AG04449 (cell line): ENCODE data around the gene GMDS.

Experiments
- CTCF ChIA-PET: fragments of 350-600 bp; formaldehyde crosslinking; extraction: SDS; loops from one replicate; lab custom pipeline; 2021; ENCODE audit warnings: antibody characterized with exemption; lab: Yijun Ruan, JAX
- POLR2A ChIA-PET: fragments of 400-600, 350-600 bp; formaldehyde crosslinking; extraction: SDS; loops from one replicate; lab custom pipeline; 2020; ENCODE audit warnings: antibody characterized with exemption, inconsistent platforms; lab: Yijun Ruan, JAX
- DNase-seq: peaks from one replicate; pipeline ENCODE4 v3.0.0-alpha.2; 2010; ENCODE audit warnings: low read depth, low spot score
- H3K4me3 ChIP-seq: 2 replicates; pipeline ENCODE4 v1.5.1; 2011; ENCODE audit warnings: low read depth, mild to moderate bottlenecking, control low read depth, low read length
- TF ChIP-seq, protein P1 (sequence below): IDR thresholded peaks from one replicate; pipeline ENCODE4 v1.5.1; 2011; ENCODE audit warnings: mild to moderate bottlenecking, moderate library complexity, low read length, control low read depth, inconsistent platforms; ENCODE audit not compliant: insufficient read depth; ENCODE audit errors: missing control alignments

The GMDS gene

DNA sequence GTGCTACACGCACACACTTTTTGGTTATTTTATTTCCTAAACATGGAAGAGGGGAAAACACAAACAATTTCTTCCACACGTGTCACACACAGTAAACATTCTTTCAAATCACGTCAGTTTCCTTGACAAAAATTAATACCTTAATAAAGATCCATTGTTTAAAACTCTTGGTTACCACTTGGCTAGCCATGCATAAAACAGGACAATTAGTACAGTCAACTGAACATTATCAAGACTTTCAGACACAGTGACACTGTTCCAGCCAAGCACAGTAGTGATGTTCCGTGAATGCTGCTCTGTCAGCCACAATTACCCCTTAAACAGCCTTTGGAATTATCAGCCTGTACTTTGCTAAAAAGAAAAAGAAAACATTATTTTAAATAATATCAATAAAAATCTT is 50.8 kb downstream of the GMDS start:
- CTCF ChIA-PET = interaction anchor here (0.7 to 1.6 kb wide), 6 partner anchors 9 to 598 kb away, joined by 3 to 6 read pairs (median 4); no protein-coding TSS in a partner anchor
- DNase-seq = no peak
- TF ChIP-seq, protein P1, sequence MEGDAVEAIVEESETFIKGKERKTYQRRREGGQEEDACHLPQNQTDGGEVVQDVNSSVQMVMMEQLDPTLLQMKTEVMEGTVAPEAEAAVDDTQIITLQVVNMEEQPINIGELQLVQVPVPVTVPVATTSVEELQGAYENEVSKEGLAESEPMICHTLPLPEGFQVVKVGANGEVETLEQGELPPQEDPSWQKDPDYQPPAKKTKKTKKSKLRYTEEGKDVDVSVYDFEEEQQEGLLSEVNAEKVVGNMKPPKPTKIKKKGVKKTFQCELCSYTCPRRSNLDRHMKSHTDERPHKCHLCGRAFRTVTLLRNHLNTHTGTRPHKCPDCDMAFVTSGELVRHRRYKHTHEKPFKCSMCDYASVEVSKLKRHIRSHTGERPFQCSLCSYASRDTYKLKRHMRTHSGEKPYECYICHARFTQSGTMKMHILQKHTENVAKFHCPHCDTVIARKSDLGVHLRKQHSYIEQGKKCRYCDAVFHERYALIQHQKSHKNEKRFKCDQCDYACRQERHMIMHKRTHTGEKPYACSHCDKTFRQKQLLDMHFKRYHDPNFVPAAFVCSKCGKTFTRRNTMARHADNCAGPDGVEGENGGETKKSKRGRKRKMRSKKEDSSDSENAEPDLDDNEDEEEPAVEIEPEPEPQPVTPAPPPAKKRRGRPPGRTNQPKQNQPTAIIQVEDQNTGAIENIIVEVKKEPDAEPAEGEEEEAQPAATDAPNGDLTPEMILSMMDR = no peak
- H3K4me3 ChIP-seq = no peak overlapping the region
- POLR2A ChIA-PET = no interaction called here

DNA sequence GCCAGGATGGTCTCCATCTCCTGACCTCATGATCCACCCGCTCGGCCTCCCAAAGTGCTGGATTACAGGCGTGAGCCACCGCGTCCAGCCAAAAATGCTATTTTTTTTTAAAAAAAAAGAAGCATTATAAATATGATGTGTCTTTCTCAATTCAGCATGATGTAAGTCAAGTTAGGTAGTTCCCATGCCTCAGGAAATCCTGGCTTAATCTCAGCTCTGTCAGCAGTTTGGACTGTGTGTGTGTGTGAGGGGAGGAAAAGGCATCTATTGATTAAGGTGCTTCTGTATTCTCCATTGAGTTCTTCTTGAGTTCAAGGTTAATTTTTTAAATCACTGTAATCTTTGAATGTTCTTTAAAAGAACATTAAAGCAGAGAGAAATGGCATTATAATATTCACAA is 51.5 kb downstream of the GMDS start:
- TF ChIP-seq, protein P1 = no peak
- POLR2A ChIA-PET = no interaction called here
- DNase-seq = no peak
- H3K4me3 ChIP-seq = no peak overlapping the region
- CTCF ChIA-PET = interaction anchor here (0.7 to 1.6 kb wide), 3 partner anchors 9 to 87 kb away, joined by 3 to 6 read pairs (median 3); no protein-coding TSS in a partner anchor

DNA sequence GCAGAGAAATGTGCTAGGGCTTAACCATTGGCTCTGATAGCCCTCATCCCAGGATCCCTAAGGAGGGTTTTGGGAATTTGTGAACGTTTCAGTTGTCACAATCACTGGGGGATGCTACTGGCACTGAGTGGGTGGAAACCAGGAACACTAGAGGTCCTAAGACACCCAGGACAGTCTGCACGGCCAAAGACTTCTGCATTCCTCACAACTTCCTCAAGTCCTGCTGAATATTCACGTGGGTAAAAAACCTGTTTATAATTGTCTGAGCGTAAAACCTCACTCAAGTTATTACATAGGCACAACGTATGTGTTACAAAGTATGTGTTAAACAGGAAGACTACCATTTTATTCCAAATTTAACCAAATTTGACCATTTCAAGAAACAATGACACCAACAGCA is 52.4 kb downstream of the GMDS start:
- ChIA-PET CTCF (interaction anchor here (0.8 to 1.4 kb wide), 2 partner anchors 88 to 597 kb away, joined by 3 read pairs; no protein-coding TSS in a partner anchor), POLR2A (no interaction called here)

DNA sequence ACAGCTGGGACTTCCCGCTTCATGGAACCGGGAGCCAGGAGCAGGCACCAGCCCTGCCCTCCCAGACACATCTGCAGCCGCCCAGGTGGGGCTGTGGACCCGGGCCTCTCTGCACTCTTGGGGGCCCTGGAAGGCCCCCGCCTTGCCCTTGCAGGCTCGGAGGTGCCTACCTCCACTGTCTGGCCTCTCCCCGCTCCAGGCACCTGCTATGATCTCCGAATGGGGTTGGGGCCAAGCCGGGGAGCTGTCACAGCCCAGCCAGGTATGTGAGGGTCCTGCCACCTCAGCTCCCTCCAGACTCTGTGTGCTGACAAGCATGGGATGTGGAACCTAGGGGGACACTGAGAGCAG is 54.0 kb downstream of the GMDS start:
- no peak overlapping the region for H3K4me3 ChIP-seq
- TF ChIP-seq, protein P1 = no peak
- ChIA-PET CTCF (interaction anchor here (1.6 kb wide), 1 partner anchor 163 kb away, joined by 4 read pairs; no protein-coding TSS in a partner anchor), POLR2A (no interaction called here)
- DNase-seq = no peak

More for the DNA sequence above, 52.4 kb downstream of the GMDS start:
- no peak overlapping the region for H3K4me3 ChIP-seq
- DNase-seq = no peak
- TF ChIP-seq, protein P1 = no peak

DNA sequence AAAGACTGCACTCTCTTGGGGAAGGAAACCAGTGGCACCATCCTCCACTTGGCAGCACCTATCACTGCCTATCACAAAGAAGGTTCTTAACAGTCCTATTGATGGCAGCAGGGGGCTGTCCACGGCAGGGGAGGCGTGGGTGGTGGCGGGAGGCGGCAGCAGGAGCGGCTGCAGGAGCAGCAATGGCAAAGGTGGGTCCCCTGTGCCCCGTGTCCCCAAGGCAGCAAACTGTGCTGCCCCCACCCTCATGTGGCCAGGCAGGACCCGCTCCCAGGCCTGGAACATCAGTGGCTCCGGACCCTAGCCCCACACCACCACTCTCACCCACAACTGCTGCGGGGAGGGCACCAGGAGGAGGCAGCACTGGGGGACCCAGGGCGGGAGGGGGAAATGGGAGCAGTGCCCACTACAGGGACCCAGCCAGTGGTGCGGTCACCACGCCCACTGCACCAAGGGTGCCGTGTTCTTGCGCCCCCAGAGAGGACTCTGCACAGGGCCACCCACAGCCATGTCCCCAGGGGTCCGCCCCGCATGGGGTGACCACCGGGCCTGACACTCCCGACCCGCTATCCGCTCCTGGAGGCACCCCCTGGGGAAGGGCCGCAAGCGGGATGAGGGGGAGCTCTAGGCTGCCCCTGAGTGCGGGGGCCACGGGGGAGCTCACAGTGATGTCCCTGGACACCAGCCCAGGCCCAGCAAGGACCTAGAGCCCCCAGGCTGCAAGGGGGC is 54.6 kb downstream of the GMDS start:
- no peak overlapping the region for H3K4me3 ChIP-seq
- ChIA-PET CTCF (interaction anchor here (1.6 kb wide), 1 partner anchor 164 kb away, joined by 4 read pairs; no protein-coding TSS in a partner anchor), POLR2A (no interaction called here)
- TF ChIP-seq, protein P1 = no peak
- DNase-seq = no peak

DNA sequence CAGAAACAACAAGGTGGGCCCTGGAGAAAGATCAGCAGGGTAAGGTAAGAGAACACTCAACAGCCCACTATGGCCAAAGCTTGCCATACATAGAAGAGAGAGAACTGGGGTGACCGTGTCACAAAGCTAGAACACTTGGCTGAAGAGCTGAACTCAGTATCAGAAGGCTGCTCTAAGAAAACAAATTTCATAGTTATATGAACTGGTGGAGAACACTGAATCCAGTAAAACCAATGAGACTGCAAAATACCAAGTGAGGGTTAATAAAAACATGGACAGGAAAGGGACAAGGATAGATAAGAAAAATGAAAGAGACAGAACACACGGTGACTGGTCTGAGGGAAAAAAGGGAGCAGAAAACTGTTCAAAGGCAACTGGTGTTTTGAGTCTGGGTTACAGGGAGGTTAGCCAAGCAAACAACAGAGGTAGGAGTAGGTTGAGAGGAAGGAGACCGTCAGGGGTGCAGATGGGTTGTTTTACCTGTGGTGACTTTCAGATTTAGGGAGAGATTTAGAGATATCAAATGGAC is 56.5 kb downstream of the GMDS start:
- ChIA-PET CTCF (no interaction called here), POLR2A (no interaction called here)
- TF ChIP-seq, protein P1 = no peak
- no peak overlapping the region for H3K4me3 ChIP-seq
- DNase-seq = no peak
